WTC11 (cell line): ENCODE measurements around the gene TLX1. TPM values are rescaled to one million over a fixed set of nuclear protein-coding genes. Genes with fewer than 3 reads are reported as not detected.

Experiments used
- ATAC-seq: fragments of 200-7000 bp; cut with Tn5 transposase; 2 replicates; pipeline ENCODE4 v1.10.0; 2021; ENCODE audit warnings: mild to moderate bottlenecking, moderate library complexity
- CTCF ChIA-PET: fragments of 300-600 bp; sonication (Branson Sonifier 250); formaldehyde crosslinking; loops from one replicate; lab custom pipeline; 2021; ENCODE audit warnings: antibody characterized with exemption; lab: Charles Lee
- POLR2A ChIA-PET: fragments of 350-600 bp; sonication (Branson Sonifier 250); formaldehyde crosslinking; loops from one replicate; lab custom pipeline; 2021; ENCODE audit warnings: antibody characterized with exemption; lab: Charles Lee
- DNase-seq: peaks from one replicate; pipeline ENCODE4 v3.0.0; 2021; ENCODE audit warnings: low spot score
- H3K27ac Mint-ChIP-seq: 2 replicates; pipeline ENCODE4 v1.8.0; 2021; ENCODE audit warnings: mixed read lengths
- H3K27me3 Mint-ChIP-seq: 2 replicates; pipeline ENCODE4 v1.8.0; 2021; ENCODE audit warnings: low read depth, mild to moderate bottlenecking, moderate library complexity, mixed read lengths
- H3K36me3 Mint-ChIP-seq: 2 replicates; pipeline ENCODE4 v1.8.0; 2021; ENCODE audit warnings: mixed read lengths
- H3K4me1 Mint-ChIP-seq: 2 replicates; pipeline ENCODE4 v1.8.0; 2022; ENCODE audit warnings: mixed read lengths
- H3K4me3 Mint-ChIP-seq: 2 replicates; pipeline ENCODE4 v1.8.0; 2021; ENCODE audit warnings: mild to moderate bottlenecking, moderate library complexity, mixed read lengths
- H3K9me3 Mint-ChIP-seq: 2 replicates; pipeline ENCODE4 v1.8.0; 2021; ENCODE audit warnings: mixed read lengths
- ATF1 ChIP-seq: sonication (generic); formaldehyde crosslinking; IDR thresholded peaks from 2 replicates; pipeline ENCODE4 v1.8.1; 2023; ENCODE audit warnings: mild to moderate bottlenecking, moderate library complexity, missing genetic modification reagents
- FOXJ3 ChIP-seq: sonication (generic); formaldehyde crosslinking; IDR thresholded peaks from 2 replicates; pipeline ENCODE4 v1.9.0; 2021; ENCODE audit warnings: missing genetic modification reagents, mild to moderate bottlenecking, borderline replicate concordance
- GABPB1 ChIP-seq: sonication (generic); formaldehyde crosslinking; IDR thresholded peaks from 2 replicates; pipeline ENCODE4 v1.8.1; 2023; ENCODE audit warnings: mild to moderate bottlenecking, missing genetic modification reagents
- GRHL2 ChIP-seq: fragments of 250-450 bp; sonication (Bioruptor Pico); IDR thresholded peaks from 2 replicates; pipeline ENCODE4 v1.8.0; 2022; ENCODE audit warnings: mild to moderate bottlenecking, moderate library complexity; ENCODE audit not compliant: insufficient replicate concordance, severe bottlenecking
- IRF2 ChIP-seq: sonication (generic); formaldehyde crosslinking; IDR thresholded peaks from 2 replicates; pipeline ENCODE4 v1.8.0; 2022; ENCODE audit warnings: low read depth, missing genetic modification reagents, borderline replicate concordance
- JAZF1 ChIP-seq: fragments of 250-450 bp; sonication (Bioruptor Pico); IDR thresholded peaks from 2 replicates; pipeline ENCODE4 v1.9.0; 2021; ENCODE audit warnings: moderate library complexity, mild to moderate bottlenecking, inconsistent platforms
- KAT7 ChIP-seq: sonication (generic); formaldehyde crosslinking; IDR thresholded peaks from 2 replicates; pipeline ENCODE4 v1.8.1; 2023; ENCODE audit warnings: missing genetic modification reagents, mild to moderate bottlenecking, borderline replicate concordance
- NR2C2 ChIP-seq: sonication (generic); formaldehyde crosslinking; IDR thresholded peaks from 2 replicates; pipeline ENCODE4 v1.8.0; 2022; ENCODE audit warnings: mild to moderate bottlenecking, missing genetic modification reagents
- NR3C1 ChIP-seq: sonication (generic); formaldehyde crosslinking; conservative IDR thresholded peaks from 2 replicates; pipeline ENCODE4 v1.8.1; 2023; ENCODE audit warnings: low read depth, mild to moderate bottlenecking, missing genetic modification reagents
- RELA ChIP-seq: sonication (generic); formaldehyde crosslinking; IDR thresholded peaks from 2 replicates; pipeline ENCODE4 v1.8.1; 2022; ENCODE audit warnings: missing genetic modification reagents, mild to moderate bottlenecking, borderline replicate concordance
- ZNF263 ChIP-seq: sonication (generic); formaldehyde crosslinking; IDR thresholded peaks from 2 replicates; pipeline ENCODE4 v1.8.1; 2022; ENCODE audit warnings: low read depth, mild to moderate bottlenecking, moderate library complexity, missing genetic modification reagents
- ZNF317 ChIP-seq: sonication (generic); formaldehyde crosslinking; IDR thresholded peaks from 2 replicates; pipeline ENCODE4 v1.8.1; 2023; ENCODE audit warnings: low read depth, mild to moderate bottlenecking, moderate library complexity, missing genetic modification reagents, borderline replicate concordance
- ZNF671 ChIP-seq: fragments of 250-450 bp; sonication (Bioruptor Pico); IDR thresholded peaks from 2 replicates; pipeline ENCODE4 v1.8.0; 2021; ENCODE audit warnings: mild to moderate bottlenecking
- total RNA-seq: library from RNA; stranded (reverse); gene quantifications from 3 replicates; pipeline ENCODE4 v1.2.3, GENCODE V29; 2021
- TF ChIP-seq, protein P1 (sequence below): sonication (generic); formaldehyde crosslinking; IDR thresholded peaks from 2 replicates; pipeline ENCODE4 v1.8.0; 2022; ENCODE audit warnings: mild to moderate bottlenecking, missing genetic modification reagents
- TF ChIP-seq, protein P2 (sequence below): fragments of 250-450 bp; sonication (Bioruptor Pico); IDR thresholded peaks from 2 replicates; pipeline ENCODE4 v2.1.2; 2022; ENCODE audit warnings: mild to moderate bottlenecking, moderate library complexity
- TF ChIP-seq, protein P3 (sequence below): fragments of 200-600 bp; IDR thresholded peaks from 2 replicates; pipeline ENCODE4 v1.8.0; 2022; ENCODE audit warnings: antibody characterized with exemption
- TF ChIP-seq, protein P4 (sequence below): sonication (generic); formaldehyde crosslinking; IDR thresholded peaks from 2 replicates; pipeline ENCODE4 v1.8.0; 2022; ENCODE audit warnings: missing genetic modification reagents
- TF ChIP-seq, protein P5 (sequence below): sonication (generic); formaldehyde crosslinking; IDR thresholded peaks from 2 replicates; pipeline ENCODE4 v1.8.1; 2023; ENCODE audit warnings: mild to moderate bottlenecking, missing genetic modification reagents, moderate library complexity
- TF ChIP-seq, protein P6 (sequence below): sonication (generic); formaldehyde crosslinking; IDR thresholded peaks from 2 replicates; pipeline ENCODE4 v1.8.1; 2022; ENCODE audit warnings: low read depth, missing genetic modification reagents, borderline replicate concordance
- TF ChIP-seq, protein P7 (sequence below): sonication (generic); formaldehyde crosslinking; IDR thresholded peaks from 2 replicates; pipeline ENCODE4 v1.8.1; 2023; ENCODE audit warnings: mild to moderate bottlenecking, missing genetic modification reagents, moderate library complexity
- TF ChIP-seq, protein P8 (sequence below): sonication (generic); formaldehyde crosslinking; IDR thresholded peaks from 2 replicates; pipeline ENCODE4 v1.8.1; 2022; ENCODE audit warnings: mild to moderate bottlenecking, missing genetic modification reagents, moderate library complexity, borderline replicate concordance

Gene TLX1
- total RNA-seq, 1 experiment from 2014 or later: 4.6 TPM

DNA sequence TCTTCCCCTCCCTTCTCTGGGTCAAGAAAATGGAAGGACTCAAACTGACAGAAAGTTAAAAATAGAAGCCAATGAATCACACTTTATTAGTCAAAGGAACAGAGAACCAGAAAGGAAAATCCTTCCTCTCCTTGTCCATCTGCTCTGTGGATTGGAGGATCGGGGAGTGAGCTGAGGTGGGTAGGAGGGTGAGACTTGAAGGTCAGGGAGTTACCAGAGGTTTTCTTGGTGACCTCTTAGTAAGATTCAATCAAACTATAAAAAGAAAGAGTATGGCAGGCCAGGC is 12.2 kb downstream of the TLX1 start (continued):
- TF ChIP-seq, protein P1, sequence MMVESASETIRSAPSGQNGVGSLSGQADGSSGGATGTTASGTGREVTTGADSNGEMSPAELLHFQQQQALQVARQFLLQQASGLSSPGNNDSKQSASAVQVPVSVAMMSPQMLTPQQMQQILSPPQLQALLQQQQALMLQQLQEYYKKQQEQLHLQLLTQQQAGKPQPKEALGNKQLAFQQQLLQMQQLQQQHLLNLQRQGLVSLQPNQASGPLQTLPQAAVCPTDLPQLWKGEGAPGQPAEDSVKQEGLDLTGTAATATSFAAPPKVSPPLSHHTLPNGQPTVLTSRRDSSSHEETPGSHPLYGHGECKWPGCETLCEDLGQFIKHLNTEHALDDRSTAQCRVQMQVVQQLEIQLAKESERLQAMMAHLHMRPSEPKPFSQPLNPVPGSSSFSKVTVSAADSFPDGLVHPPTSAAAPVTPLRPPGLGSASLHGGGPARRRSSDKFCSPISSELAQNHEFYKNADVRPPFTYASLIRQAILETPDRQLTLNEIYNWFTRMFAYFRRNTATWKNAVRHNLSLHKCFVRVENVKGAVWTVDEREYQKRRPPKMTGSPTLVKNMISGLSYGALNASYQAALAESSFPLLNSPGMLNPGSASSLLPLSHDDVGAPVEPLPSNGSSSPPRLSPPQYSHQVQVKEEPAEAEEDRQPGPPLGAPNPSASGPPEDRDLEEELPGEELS: no peak
- TF ChIP-seq, protein P2, sequence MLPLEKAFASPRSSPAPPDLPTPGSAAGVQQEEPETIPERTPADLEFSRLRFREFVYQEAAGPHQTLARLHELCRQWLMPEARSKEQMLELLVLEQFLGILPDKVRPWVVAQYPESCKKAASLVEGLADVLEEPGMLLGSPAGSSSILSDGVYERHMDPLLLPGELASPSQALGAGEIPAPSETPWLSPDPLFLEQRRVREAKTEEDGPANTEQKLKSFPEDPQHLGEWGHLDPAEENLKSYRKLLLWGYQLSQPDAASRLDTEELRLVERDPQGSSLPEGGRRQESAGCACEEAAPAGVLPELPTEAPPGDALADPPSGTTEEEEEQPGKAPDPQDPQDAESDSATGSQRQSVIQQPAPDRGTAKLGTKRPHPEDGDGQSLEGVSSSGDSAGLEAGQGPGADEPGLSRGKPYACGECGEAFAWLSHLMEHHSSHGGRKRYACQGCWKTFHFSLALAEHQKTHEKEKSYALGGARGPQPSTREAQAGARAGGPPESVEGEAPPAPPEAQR (CRISPR knock-in tag): no peak
- TF ChIP-seq IRF2 (CRISPR knock-in tag): no peak
- TF ChIP-seq, protein P3, sequence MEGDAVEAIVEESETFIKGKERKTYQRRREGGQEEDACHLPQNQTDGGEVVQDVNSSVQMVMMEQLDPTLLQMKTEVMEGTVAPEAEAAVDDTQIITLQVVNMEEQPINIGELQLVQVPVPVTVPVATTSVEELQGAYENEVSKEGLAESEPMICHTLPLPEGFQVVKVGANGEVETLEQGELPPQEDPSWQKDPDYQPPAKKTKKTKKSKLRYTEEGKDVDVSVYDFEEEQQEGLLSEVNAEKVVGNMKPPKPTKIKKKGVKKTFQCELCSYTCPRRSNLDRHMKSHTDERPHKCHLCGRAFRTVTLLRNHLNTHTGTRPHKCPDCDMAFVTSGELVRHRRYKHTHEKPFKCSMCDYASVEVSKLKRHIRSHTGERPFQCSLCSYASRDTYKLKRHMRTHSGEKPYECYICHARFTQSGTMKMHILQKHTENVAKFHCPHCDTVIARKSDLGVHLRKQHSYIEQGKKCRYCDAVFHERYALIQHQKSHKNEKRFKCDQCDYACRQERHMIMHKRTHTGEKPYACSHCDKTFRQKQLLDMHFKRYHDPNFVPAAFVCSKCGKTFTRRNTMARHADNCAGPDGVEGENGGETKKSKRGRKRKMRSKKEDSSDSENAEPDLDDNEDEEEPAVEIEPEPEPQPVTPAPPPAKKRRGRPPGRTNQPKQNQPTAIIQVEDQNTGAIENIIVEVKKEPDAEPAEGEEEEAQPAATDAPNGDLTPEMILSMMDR: no peak
- TF ChIP-seq, protein P4, sequence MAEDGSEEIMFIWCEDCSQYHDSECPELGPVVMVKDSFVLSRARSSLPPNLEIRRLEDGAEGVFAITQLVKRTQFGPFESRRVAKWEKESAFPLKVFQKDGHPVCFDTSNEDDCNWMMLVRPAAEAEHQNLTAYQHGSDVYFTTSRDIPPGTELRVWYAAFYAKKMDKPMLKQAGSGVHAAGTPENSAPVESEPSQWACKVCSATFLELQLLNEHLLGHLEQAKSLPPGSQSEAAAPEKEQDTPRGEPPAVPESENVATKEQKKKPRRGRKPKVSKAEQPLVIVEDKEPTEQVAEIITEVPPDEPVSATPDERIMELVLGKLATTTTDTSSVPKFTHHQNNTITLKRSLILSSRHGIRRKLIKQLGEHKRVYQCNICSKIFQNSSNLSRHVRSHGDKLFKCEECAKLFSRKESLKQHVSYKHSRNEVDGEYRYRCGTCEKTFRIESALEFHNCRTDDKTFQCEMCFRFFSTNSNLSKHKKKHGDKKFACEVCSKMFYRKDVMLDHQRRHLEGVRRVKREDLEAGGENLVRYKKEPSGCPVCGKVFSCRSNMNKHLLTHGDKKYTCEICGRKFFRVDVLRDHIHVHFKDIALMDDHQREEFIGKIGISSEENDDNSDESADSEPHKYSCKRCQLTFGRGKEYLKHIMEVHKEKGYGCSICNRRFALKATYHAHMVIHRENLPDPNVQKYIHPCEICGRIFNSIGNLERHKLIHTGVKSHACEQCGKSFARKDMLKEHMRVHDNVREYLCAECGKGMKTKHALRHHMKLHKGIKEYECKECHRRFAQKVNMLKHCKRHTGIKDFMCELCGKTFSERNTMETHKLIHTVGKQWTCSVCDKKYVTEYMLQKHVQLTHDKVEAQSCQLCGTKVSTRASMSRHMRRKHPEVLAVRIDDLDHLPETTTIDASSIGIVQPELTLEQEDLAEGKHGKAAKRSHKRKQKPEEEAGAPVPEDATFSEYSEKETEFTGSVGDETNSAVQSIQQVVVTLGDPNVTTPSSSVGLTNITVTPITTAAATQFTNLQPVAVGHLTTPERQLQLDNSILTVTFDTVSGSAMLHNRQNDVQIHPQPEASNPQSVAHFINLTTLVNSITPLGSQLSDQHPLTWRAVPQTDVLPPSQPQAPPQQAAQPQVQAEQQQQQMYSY (CRISPR knock-in tag): no peak
- no peak for TF ChIP-seq ZNF317 (CRISPR knock-in tag)
- TF ChIP-seq, protein P5, sequence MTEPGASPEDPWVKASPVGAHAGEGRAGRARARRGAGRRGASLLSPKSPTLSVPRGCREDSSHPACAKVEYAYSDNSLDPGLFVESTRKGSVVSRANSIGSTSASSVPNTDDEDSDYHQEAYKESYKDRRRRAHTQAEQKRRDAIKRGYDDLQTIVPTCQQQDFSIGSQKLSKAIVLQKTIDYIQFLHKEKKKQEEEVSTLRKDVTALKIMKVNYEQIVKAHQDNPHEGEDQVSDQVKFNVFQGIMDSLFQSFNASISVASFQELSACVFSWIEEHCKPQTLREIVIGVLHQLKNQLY (CRISPR knock-in tag): no peak
- TF ChIP-seq, protein P6, sequence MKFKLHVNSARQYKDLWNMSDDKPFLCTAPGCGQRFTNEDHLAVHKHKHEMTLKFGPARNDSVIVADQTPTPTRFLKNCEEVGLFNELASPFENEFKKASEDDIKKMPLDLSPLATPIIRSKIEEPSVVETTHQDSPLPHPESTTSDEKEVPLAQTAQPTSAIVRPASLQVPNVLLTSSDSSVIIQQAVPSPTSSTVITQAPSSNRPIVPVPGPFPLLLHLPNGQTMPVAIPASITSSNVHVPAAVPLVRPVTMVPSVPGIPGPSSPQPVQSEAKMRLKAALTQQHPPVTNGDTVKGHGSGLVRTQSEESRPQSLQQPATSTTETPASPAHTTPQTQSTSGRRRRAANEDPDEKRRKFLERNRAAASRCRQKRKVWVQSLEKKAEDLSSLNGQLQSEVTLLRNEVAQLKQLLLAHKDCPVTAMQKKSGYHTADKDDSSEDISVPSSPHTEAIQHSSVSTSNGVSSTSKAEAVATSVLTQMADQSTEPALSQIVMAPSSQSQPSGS (CRISPR knock-in tag): no peak
- TF ChIP-seq GRHL2 (CRISPR knock-in tag): no peak
- TF ChIP-seq ATF1 (CRISPR knock-in tag): no peak
- no peak for TF ChIP-seq RELA (CRISPR knock-in tag)
- no peak for TF ChIP-seq GABPB1 (CRISPR knock-in tag)
- TF ChIP-seq FOXJ3 (CRISPR knock-in tag): no peak

DNA sequence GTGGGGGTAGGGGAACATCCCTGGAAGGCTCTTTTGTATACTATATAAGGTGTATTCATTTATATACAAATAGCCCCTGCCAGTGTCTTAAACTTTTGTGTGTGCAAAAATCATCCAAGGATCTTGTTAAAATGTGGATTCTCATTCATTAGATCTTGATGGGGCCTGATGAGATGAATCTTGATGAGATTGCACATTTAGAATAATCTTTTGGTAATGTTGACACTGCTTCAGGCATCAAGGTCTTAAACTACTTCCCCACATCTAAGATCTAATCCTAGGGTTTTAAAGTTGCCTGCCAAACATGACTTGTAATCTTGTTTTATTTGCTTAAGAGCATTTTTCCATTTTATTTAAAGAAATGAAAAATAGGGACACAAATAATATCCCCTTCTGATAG is 13.0 kb downstream of the TLX1 start:
- Mint-ChIP-seq H3K36me3 (no peaks in the 10 kb centered on the region), H3K4me3 (no peak overlapping the region), H3K27me3 (peaks cover 100% of the 10 kb centered on the region), H3K27ac (no peak overlapping the region), H3K9me3 (peaks cover under 1% of the 10 kb centered on the region; the same call in 1 of the 2 replicates), H3K4me1 (peaks cover 28% of the 10 kb centered on the region)
- DNase-seq (no peak), ATAC-seq (no peak)
- CTCF ChIA-PET: interaction anchor here (0.7 to 11.8 kb wide), 6 partner anchors 11 to 93 kb away, joined by 3 to 509 read pairs (median 40); no protein-coding TSS in a partner anchor
- POLR2A ChIA-PET: no interaction called here
- TF ChIP-seq, protein P7, sequence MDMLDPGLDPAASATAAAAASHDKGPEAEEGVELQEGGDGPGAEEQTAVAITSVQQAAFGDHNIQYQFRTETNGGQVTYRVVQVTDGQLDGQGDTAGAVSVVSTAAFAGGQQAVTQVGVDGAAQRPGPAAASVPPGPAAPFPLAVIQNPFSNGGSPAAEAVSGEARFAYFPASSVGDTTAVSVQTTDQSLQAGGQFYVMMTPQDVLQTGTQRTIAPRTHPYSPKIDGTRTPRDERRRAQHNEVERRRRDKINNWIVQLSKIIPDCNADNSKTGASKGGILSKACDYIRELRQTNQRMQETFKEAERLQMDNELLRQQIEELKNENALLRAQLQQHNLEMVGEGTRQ: no peak
- TF ChIP-seq NR3C1 (no peak), NR2C2 (no peak), KAT7 (CRISPR knock-in tag) (no peak), JAZF1 (CRISPR knock-in tag) (no peak), ZNF671 (CRISPR knock-in tag) (no peak), ZNF263 (CRISPR knock-in tag) (no peak)
- TF ChIP-seq, protein P8, sequence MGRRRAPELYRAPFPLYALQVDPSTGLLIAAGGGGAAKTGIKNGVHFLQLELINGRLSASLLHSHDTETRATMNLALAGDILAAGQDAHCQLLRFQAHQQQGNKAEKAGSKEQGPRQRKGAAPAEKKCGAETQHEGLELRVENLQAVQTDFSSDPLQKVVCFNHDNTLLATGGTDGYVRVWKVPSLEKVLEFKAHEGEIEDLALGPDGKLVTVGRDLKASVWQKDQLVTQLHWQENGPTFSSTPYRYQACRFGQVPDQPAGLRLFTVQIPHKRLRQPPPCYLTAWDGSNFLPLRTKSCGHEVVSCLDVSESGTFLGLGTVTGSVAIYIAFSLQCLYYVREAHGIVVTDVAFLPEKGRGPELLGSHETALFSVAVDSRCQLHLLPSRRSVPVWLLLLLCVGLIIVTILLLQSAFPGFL (CRISPR knock-in tag): no peak
